Bronchial epithelial cell (primary cell): ENCODE data around the gene SOCS4. TPM values are rescaled to one million over a fixed set of nuclear protein-coding genes. Genes with fewer than 3 reads are reported as not detected.
"Not testable (repeated sequence)": the region's sequence is repeated elsewhere in the genome, so short reads cannot be mapped to it uniquely, and the experiment has no call there.

Experiments used
- DNase-seq: peaks from one replicate; pipeline ENCODE4 v3.0.0-alpha.2; 2010; ENCODE audit warnings: low read depth
- FAIRE-seq: peaks from 2 replicates; lab custom pipeline; 2011; peaks lifted over from hg19 to GRCh38; lab: Jason Lieb, UNC
- H3K27me3 ChIP-seq: 2 replicates; pipeline ENCODE4 v1.5.1; 2011; ENCODE audit warnings: low read length; ENCODE audit not compliant: control insufficient read depth, insufficient read depth
- H3K36me3 ChIP-seq: 2 replicates; pipeline ENCODE4 v1.5.1; 2011; ENCODE audit warnings: low read length; ENCODE audit not compliant: control insufficient read depth, insufficient read depth
- H3K4me3 ChIP-seq: 2 replicates; pipeline ENCODE4 v1.5.1; 2011; ENCODE audit warnings: mild to moderate bottlenecking, low read depth, low read length, control low read depth
- total RNA-seq: library from RNA; depleted of rRNA; stranded (reverse); fragments of >200 nt; gene quantifications from 2 replicates; pipeline ENCODE4 v1.2.1, GENCODE V29; 2014
- TF ChIP-seq, protein P1 (sequence below): IDR thresholded peaks from 2 replicates; pipeline ENCODE4 v1.5.1; 2011; ENCODE audit warnings: mild to moderate bottlenecking, moderate library complexity, low read length, control low read depth, inconsistent platforms; ENCODE audit not compliant: insufficient read depth, severe bottlenecking

The SOCS4 gene
- total RNA-seq, 1 donor from 2014 or later, result 10.0 TPM

DNA sequence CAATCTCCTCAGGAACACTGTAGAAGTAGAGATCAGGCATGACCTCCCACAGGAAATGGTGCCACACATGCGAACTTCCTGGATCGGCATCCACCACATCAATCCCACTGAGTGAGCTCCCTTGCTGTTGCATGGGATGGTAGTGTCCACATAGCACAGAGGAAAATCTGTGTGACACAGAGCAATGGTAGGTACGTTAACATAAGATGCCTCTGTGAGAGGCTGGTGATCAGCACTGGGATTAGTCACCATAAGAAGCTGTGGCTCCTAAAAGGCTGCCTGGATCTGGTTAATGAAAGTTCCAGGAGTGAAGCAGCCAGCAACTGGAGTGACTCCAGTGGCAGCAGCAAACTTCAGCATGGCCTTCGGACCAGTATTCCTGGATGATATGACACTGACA, 22.0 kb upstream of the SOCS4 start:
- no peak overlapping the region for H3K4me3 ChIP-seq

DNA sequence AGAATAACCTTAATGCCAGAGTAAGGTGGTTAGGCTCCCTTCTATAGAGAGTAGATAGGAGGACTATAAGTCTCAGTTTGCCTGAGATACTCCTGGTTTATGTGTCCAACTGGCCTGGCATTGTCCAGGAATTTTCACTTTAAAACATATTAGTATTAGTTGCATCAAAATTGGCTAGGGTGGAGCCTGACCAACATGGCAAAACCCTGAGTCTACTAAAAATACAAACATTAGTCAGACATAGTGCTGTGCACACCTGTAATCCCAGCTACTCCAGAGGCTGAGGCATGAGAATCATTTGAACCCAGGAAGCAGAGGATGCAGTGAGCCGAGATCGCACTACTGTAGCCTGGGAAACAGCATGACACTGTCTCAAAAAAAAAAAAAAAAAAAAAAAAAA, 12.0 kb upstream of the SOCS4 start:
- DNase-seq (peak; percentile 41), FAIRE-seq (no peak)
- Histone ChIP-seq H3K4me3 (no peak overlapping the region), H3K27me3 (no peaks in the 10 kb centered on the region), H3K36me3 (no peaks in the 10 kb centered on the region)
- TF ChIP-seq, protein P1, sequence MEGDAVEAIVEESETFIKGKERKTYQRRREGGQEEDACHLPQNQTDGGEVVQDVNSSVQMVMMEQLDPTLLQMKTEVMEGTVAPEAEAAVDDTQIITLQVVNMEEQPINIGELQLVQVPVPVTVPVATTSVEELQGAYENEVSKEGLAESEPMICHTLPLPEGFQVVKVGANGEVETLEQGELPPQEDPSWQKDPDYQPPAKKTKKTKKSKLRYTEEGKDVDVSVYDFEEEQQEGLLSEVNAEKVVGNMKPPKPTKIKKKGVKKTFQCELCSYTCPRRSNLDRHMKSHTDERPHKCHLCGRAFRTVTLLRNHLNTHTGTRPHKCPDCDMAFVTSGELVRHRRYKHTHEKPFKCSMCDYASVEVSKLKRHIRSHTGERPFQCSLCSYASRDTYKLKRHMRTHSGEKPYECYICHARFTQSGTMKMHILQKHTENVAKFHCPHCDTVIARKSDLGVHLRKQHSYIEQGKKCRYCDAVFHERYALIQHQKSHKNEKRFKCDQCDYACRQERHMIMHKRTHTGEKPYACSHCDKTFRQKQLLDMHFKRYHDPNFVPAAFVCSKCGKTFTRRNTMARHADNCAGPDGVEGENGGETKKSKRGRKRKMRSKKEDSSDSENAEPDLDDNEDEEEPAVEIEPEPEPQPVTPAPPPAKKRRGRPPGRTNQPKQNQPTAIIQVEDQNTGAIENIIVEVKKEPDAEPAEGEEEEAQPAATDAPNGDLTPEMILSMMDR, result no peak

More for the DNA sequence above, 22.0 kb upstream of the SOCS4 start:
- H3K36me3 ChIP-seq, result peaks cover 1% of the 10 kb centered on the region
- TF ChIP-seq, protein P1, result no peak
- FAIRE-seq, result peak; percentile 58
- H3K27me3 ChIP-seq, result no peaks in the 10 kb centered on the region
- DNase-seq, result no peak

DNA sequence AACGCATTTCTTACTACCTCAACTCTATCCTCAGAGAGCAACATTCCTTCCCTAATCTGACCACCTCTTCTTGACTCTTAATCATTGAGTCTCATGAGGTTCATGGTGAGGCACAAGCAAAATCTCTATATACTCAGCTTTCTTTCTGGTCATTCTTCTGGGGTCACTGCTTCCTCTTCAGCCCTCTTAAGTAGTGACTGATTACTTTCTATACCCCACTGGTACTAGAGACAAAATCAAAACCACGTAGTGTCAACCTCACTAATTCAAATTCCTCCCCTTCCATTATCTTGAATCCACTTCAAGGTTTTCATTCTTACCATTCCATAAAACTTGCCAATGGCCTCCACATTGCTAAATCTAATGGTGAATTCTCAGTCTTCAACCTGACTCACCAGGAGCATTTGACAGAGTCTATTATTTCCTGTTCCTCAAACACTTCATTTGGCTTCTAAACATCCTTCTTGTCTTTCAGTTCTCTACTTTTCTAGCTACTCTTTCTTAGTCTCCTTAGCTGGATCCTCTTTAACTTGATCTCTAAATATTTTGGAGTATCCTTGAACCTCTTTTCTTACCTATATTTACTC, 7.0 kb upstream of the SOCS4 start:
- Histone ChIP-seq H3K4me3 (no peak overlapping the region), H3K27me3 (no peaks in the 10 kb centered on the region), H3K36me3 (no peaks in the 10 kb centered on the region)
- TF ChIP-seq, protein P1, result no peak
- no peak for FAIRE-seq
- DNase-seq, result no peak

DNA sequence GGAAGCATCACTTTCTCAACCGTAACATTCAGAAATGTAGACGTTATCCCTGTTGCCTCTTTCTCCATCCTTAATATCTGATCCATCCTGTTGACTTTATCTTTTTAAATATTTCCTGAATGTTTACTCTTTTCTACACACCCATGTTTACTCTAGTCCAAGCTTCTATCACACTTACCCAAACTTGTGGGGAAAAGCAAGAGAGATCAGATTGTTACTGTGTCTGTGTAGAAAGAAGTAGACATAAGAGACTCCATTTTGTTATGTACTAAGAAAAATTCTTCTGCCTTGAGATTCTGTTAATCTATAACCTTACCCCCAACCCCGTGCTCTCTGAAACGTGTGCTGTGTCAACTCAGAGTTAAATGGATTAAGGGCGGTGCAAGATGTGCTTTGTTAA, 2.7 kb upstream of the SOCS4 start:
- not testable (repeated sequence) for H3K27me3 ChIP-seq, H3K4me3 ChIP-seq, DNase-seq, H3K36me3 ChIP-seq, FAIRE-seq

DNA sequence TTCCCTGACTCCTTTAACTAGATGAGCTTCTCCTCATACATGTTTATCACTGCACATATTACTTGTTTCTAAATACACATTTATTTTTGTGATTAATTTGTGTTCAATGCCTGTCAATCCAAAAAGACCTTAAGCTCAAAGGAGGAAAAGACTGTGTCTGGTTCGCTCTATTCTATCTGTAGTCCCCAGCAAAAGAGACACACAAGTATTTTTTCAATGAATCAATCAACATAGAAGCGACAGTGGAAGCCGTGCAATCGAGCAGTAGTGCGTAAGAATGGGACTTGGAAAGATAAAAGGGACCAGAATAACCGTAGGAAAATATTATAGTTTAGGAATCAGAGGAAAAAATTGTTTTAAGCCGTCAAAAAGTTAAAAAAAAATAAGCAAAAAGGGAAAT, 1.1 kb upstream of the SOCS4 start:
- TF ChIP-seq, protein P1, result no peak
- no peaks in the 10 kb centered on the region for H3K27me3 ChIP-seq
- no peak overlapping the region for H3K4me3 ChIP-seq
- DNase-seq (no peak), FAIRE-seq (no peak)
- H3K36me3 ChIP-seq, result no peaks in the 10 kb centered on the region

DNA sequence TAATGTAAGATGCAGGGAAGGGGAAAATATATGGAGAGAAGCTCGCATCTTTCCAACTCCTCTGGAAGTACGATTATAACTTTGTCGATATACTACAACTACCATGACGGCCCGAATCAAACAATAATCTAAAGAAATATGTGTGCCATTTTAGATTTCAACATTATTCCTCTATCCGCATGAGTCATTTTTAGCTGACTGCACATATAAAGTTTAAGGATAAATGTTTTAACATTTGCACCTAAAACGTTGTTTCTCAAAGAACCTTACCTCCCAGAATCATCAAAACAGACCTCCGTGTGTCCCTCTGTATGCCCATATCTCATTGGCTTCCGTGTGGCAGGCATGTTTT, 619 bp upstream of the SOCS4 start:
- no peaks in the 10 kb centered on the region for H3K36me3 ChIP-seq
- H3K4me3 ChIP-seq, result peak overlapping the region; percentile 70
- TF ChIP-seq, protein P1, result no peak
- DNase-seq (no peak), FAIRE-seq (no peak)
- H3K27me3 ChIP-seq, result no peaks in the 10 kb centered on the region
